Astrocyte (in vitro differentiated cells and primary cell): ENCODE data around the gene SPAG6. TPM values are rescaled to one million over a fixed set of nuclear protein-coding genes. Genes with fewer than 3 reads are reported as not detected.
A peak's percentile ranks its signal among the peaks of the same experiment; 100 is the strongest.
"Not testable (repeated sequence)": the region's sequence is repeated elsewhere in the genome, so short reads cannot be mapped to it uniquely, and the experiment has no call there.

ENCODE experiments used
- DNase-seq: peaks from one replicate; pipeline ENCODE4 v3.0.0-alpha.2; 2010; ENCODE audit warnings: low read depth
- FAIRE-seq: peaks from 2 replicates; lab custom pipeline; 2011; peaks lifted over from hg19 to GRCh38; lab: Jason Lieb, UNC
- H2AFZ ChIP-seq: 2 replicates; pipeline ENCODE4 v1.6.0; 2012; ENCODE audit warnings: low read depth, low read length, inconsistent platforms
- H3K27ac ChIP-seq: 2 replicates; pipeline ENCODE4 v1.5.1; 2011; ENCODE audit warnings: low read depth, low read length, inconsistent platforms
- H3K27me3 ChIP-seq: 2 replicates; pipeline ENCODE4 v1.6.0; 2011; ENCODE audit warnings: low read length, inconsistent platforms; ENCODE audit not compliant: insufficient read depth
- H3K36me3 ChIP-seq: 2 replicates; pipeline ENCODE4 v1.5.1; 2011; ENCODE audit warnings: low read length, inconsistent platforms; ENCODE audit not compliant: insufficient read depth
- H3K4me1 ChIP-seq: 2 replicates; pipeline ENCODE4 v1.5.1; 2011; ENCODE audit warnings: low read length, inconsistent platforms; ENCODE audit not compliant: insufficient read depth
- H3K4me2 ChIP-seq: 2 replicates; pipeline ENCODE4 v1.6.0; 2012; ENCODE audit warnings: low read length, inconsistent platforms
- H3K4me3 ChIP-seq: 2 replicates; pipeline ENCODE4 v1.5.1; 2011; ENCODE audit warnings: low read depth, mild to moderate bottlenecking, low read length, inconsistent platforms; ENCODE audit not compliant: insufficient read depth
- H3K79me2 ChIP-seq: 2 replicates; pipeline ENCODE4 v1.6.0; 2012; ENCODE audit warnings: mild to moderate bottlenecking, low read length, inconsistent platforms; ENCODE audit not compliant: insufficient read depth
- H3K9ac ChIP-seq: 2 replicates; pipeline ENCODE4 v1.6.0; 2012; ENCODE audit warnings: mild to moderate bottlenecking, low read length, inconsistent platforms
- H3K9me3 ChIP-seq: 2 replicates; pipeline ENCODE4 v1.5.1; 2012; ENCODE audit warnings: low read depth, mild to moderate bottlenecking, low read length, inconsistent platforms; ENCODE audit not compliant: insufficient read depth
- H4K20me1 ChIP-seq: 2 replicates; pipeline ENCODE4 v1.6.0; 2012; ENCODE audit warnings: low read length, inconsistent platforms; ENCODE audit not compliant: insufficient read depth
- H3K27ac Mint-ChIP-seq: one replicate; pipeline ENCODE4 v1.8.0; 2021; ENCODE audit warnings: mild to moderate bottlenecking, mixed read lengths; ENCODE audit not compliant: unreplicated experiment
- H3K27me3 Mint-ChIP-seq: one replicate; pipeline ENCODE4 v1.8.0; 2021; ENCODE audit warnings: low read depth, mixed read lengths; ENCODE audit not compliant: unreplicated experiment
- H3K36me3 Mint-ChIP-seq: one replicate; pipeline ENCODE4 v1.8.0; 2021; ENCODE audit warnings: low read depth, mixed read lengths; ENCODE audit not compliant: unreplicated experiment
- H3K4me1 Mint-ChIP-seq: one replicate; pipeline ENCODE4 v1.8.0; 2021; ENCODE audit warnings: low read depth, mixed read lengths; ENCODE audit not compliant: unreplicated experiment
- H3K4me3 Mint-ChIP-seq: one replicate; pipeline ENCODE4 v1.8.0; 2021; ENCODE audit warnings: mild to moderate bottlenecking, moderate library complexity, mixed read lengths; ENCODE audit not compliant: unreplicated experiment
- H3K9me3 Mint-ChIP-seq: one replicate; pipeline ENCODE4 v1.8.0; 2021; ENCODE audit warnings: mild to moderate bottlenecking, mixed read lengths; ENCODE audit not compliant: unreplicated experiment
- EZH2 ChIP-seq: IDR thresholded peaks from 2 replicates; pipeline ENCODE4 v1.6.1; 2012; ENCODE audit warnings: mild to moderate bottlenecking, low read length, inconsistent platforms; ENCODE audit not compliant: insufficient read depth
- total RNA-seq: library from RNA; stranded (reverse); gene quantifications from 2 replicates; pipeline ENCODE4 v1.2.1, GENCODE V29; 2021
- TF ChIP-seq, protein P1 (sequence below): IDR thresholded peaks from 2 replicates; pipeline ENCODE4 v1.5.1; 2011; ENCODE audit warnings: low read depth, mild to moderate bottlenecking, inconsistent platforms, low read length, moderate library complexity; ENCODE audit not compliant: insufficient read depth

SPAG6 gene
- total RNA-seq, 1 donor from 2014 or later: not detected

DNA sequence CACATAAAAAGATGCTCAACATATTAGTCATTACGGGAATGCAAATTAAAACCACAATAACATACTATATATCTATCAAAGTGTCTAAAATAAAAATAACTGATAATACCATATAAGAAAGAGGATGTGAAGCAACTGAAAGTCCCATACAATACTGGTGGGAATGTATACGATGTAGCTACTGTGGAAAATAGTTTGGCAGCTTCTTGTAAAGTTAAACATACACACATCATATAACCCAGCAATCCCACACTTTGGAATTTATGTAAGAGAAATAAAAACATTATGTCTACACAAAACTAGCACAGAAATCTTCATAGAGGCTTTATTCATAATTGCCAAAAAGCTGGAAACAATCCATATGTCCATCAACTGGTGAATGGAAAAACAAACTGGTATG is 39.6 kb upstream of the SPAG6 start:
- H3K27me3 Mint-ChIP-seq: peaks cover 2% of the 10 kb centered on the region
- FAIRE-seq: no peak
- H3K9me3 ChIP-seq: no peaks in the 10 kb centered on the region

DNA sequence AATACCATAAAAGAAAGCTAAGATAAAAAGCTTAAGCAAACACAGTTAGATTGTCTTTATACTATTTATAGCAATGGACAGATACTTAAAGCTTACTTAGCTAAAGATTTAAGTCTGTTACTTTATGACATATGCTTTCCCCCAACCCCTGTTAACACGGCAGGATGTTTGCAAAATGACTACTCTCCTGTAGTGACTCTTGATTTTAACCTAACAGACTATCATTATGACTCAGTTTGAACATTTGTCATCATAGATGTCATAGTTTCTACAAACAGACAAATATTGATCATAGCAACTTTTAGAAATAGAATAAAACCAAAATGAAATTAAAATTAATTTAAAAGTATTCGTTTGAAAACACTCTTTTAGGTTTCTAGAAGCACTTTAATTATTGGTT is 36.9 kb upstream of the SPAG6 start:
- Histone ChIP-seq H3K79me2 (no peaks in the 10 kb centered on the region), H3K27ac (no peak overlapping the region)
- TF ChIP-seq EZH2: no peak
- TF ChIP-seq, protein P1, sequence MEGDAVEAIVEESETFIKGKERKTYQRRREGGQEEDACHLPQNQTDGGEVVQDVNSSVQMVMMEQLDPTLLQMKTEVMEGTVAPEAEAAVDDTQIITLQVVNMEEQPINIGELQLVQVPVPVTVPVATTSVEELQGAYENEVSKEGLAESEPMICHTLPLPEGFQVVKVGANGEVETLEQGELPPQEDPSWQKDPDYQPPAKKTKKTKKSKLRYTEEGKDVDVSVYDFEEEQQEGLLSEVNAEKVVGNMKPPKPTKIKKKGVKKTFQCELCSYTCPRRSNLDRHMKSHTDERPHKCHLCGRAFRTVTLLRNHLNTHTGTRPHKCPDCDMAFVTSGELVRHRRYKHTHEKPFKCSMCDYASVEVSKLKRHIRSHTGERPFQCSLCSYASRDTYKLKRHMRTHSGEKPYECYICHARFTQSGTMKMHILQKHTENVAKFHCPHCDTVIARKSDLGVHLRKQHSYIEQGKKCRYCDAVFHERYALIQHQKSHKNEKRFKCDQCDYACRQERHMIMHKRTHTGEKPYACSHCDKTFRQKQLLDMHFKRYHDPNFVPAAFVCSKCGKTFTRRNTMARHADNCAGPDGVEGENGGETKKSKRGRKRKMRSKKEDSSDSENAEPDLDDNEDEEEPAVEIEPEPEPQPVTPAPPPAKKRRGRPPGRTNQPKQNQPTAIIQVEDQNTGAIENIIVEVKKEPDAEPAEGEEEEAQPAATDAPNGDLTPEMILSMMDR: no peak

More for the DNA sequence above, 39.6 kb upstream of the SPAG6 start:
- DNase-seq: no peak
- Mint-ChIP-seq H3K9me3 (peaks cover 2% of the 10 kb centered on the region), H3K27ac (no peak overlapping the region), H3K4me3 (no peak overlapping the region), H3K4me1 (no peaks in the 10 kb centered on the region), H3K36me3 (peaks cover 2% of the 10 kb centered on the region)
- no peak overlapping the region for H3K4me2 ChIP-seq
- no peak overlapping the region for H3K27ac ChIP-seq
- TF ChIP-seq, protein P1: no peak
- TF ChIP-seq EZH2: no peak
- no peaks in the 10 kb centered on the region for H3K36me3 ChIP-seq
- no peaks in the 10 kb centered on the region for H3K79me2 ChIP-seq
- H3K4me1 ChIP-seq: no peaks in the 10 kb centered on the region
- H2AFZ ChIP-seq: no peak overlapping the region
- no peak overlapping the region for H3K4me3 ChIP-seq
- H3K27me3 ChIP-seq: no peaks in the 10 kb centered on the region
- H4K20me1 ChIP-seq: no peaks in the 10 kb centered on the region
- no peak overlapping the region for H3K9ac ChIP-seq

GRCh38 chr10:22309180-22310000 is 35.9 kb upstream of the SPAG6 start:
- no peaks in the 10 kb centered on the region for H3K4me1 ChIP-seq
- H2AFZ ChIP-seq: no peak overlapping the region
- no peaks in the 10 kb centered on the region for H3K79me2 ChIP-seq
- no peaks in the 10 kb centered on the region for H3K36me3 Mint-ChIP-seq
- no peaks in the 10 kb centered on the region for H3K36me3 ChIP-seq
- FAIRE-seq (no peak), DNase-seq (no peak)
- H3K9ac ChIP-seq: no peak overlapping the region
- H3K9me3 ChIP-seq: no peaks in the 10 kb centered on the region
- peaks cover 2% of the 10 kb centered on the region for H3K9me3 Mint-ChIP-seq
- H3K27ac ChIP-seq: no peak overlapping the region
- no peaks in the 10 kb centered on the region for H3K27me3 ChIP-seq
- H3K27ac Mint-ChIP-seq: no peak overlapping the region
- no peaks in the 10 kb centered on the region for H4K20me1 ChIP-seq
- no peak for TF ChIP-seq EZH2
- TF ChIP-seq, protein P1: no peak
- H3K4me2 ChIP-seq: no peak overlapping the region
- peaks cover 2% of the 10 kb centered on the region for H3K27me3 Mint-ChIP-seq
- H3K4me1 Mint-ChIP-seq: no peaks in the 10 kb centered on the region
- H3K4me3 ChIP-seq: no peak overlapping the region
- H3K4me3 Mint-ChIP-seq: no peak overlapping the region

More for the DNA sequence above, 36.9 kb upstream of the SPAG6 start:
- no peaks in the 10 kb centered on the region for H3K36me3 ChIP-seq
- H3K4me1 Mint-ChIP-seq: no peaks in the 10 kb centered on the region
- DNase-seq: peak; percentile 34
- H3K4me2 ChIP-seq: no peak overlapping the region
- no peak for FAIRE-seq
- H3K9ac ChIP-seq: no peak overlapping the region
- H3K9me3 Mint-ChIP-seq: peaks cover 2% of the 10 kb centered on the region
- no peaks in the 10 kb centered on the region for H3K36me3 Mint-ChIP-seq
- no peaks in the 10 kb centered on the region for H3K27me3 ChIP-seq
- H3K27me3 Mint-ChIP-seq: no peaks in the 10 kb centered on the region
- no peaks in the 10 kb centered on the region for H3K4me1 ChIP-seq
- H4K20me1 ChIP-seq: no peaks in the 10 kb centered on the region
- no peaks in the 10 kb centered on the region for H3K9me3 ChIP-seq
- no peak overlapping the region for H3K4me3 ChIP-seq
- H3K27ac Mint-ChIP-seq: no peak overlapping the region
- H2AFZ ChIP-seq: no peak overlapping the region
- H3K4me3 Mint-ChIP-seq: no peak overlapping the region

GRCh38 chr10:22310012-22310411 is 35.3 kb upstream of the SPAG6 start:
- not testable (repeated sequence) for H3K36me3 ChIP-seq, H3K4me1 ChIP-seq, H3K4me3 Mint-ChIP-seq, H3K4me2 ChIP-seq, H3K4me1 Mint-ChIP-seq, H4K20me1 ChIP-seq, H3K27me3 Mint-ChIP-seq, H3K9me3 Mint-ChIP-seq, H2AFZ ChIP-seq, H3K27me3 ChIP-seq, H3K9ac ChIP-seq, H3K79me2 ChIP-seq, DNase-seq, H3K36me3 Mint-ChIP-seq, H3K9me3 ChIP-seq, H3K27ac Mint-ChIP-seq, H3K27ac ChIP-seq, FAIRE-seq, H3K4me3 ChIP-seq
